A673 (cell line): Measurements from ENCODE around the gene TRPM3. TPM values are rescaled to one million over a fixed set of nuclear protein-coding genes. Genes with fewer than 3 reads are reported as not detected.

Experiments
- BruUV-seq: library from RNA; stranded (reverse); fragments of 400-500 nt; replicated peaks from 2 replicates; lab custom pipeline; 2021; lab: Mats Ljungman, UMichigan
- CTCF ChIA-PET: fragments of 300-600 bp; sonication (Branson Sonifier 250); formaldehyde crosslinking; loops from one replicate; lab custom pipeline; 2022; ENCODE audit warnings: antibody characterized with exemption; lab: Charles Lee
- POLR2A ChIA-PET: fragments of 300-600 bp; sonication (Branson Sonifier 250); formaldehyde crosslinking; loops from one replicate; lab custom pipeline; 2022; ENCODE audit warnings: antibody characterized with exemption; ENCODE audit not compliant: low non-redundant PET; lab: Charles Lee
- DNase-seq: peaks from one replicate; pipeline ENCODE4 v3.0.0-alpha.2; 2015; ENCODE audit warnings: low spot score
- H3K27ac ChIP-seq: fragments of 200-600 bp; sonication (generic); 2 replicates; pipeline ENCODE4 v1.5.1; 2016; ENCODE audit warnings: mixed run types, low read depth, mild to moderate bottlenecking, mixed read lengths, antibody characterized with exemption, low read length; ENCODE audit not compliant: poor library complexity, severe bottlenecking
- H3K27me3 ChIP-seq: fragments of 200-600 bp; sonication (generic); replicated peaks from 2 replicates; pipeline ENCODE4 v1.6.1; 2017; ENCODE audit warnings: mixed run types, low read depth, mild to moderate bottlenecking, mixed read lengths, antibody characterized with exemption, low read length; ENCODE audit not compliant: insufficient read depth, poor library complexity
- H3K36me3 ChIP-seq: fragments of 200-600 bp; sonication (generic); 2 replicates; pipeline ENCODE4 v1.6.1; 2016; ENCODE audit warnings: mixed run types, mild to moderate bottlenecking, mixed read lengths, antibody characterized with exemption, low read length; ENCODE audit not compliant: insufficient read depth, poor library complexity, severe bottlenecking
- H3K4me1 ChIP-seq: fragments of 200-600 bp; sonication (generic); 2 replicates; pipeline ENCODE4 v1.6.1; 2017; ENCODE audit warnings: mixed run types, mild to moderate bottlenecking, mixed read lengths, antibody characterized with exemption, low read length; ENCODE audit not compliant: insufficient read depth, poor library complexity, severe bottlenecking
- H3K4me3 ChIP-seq: fragments of 200-600 bp; sonication (generic); 2 replicates; pipeline ENCODE4 v1.5.1; 2016; ENCODE audit warnings: low read depth, mixed run types, mild to moderate bottlenecking, mixed read lengths, low read length; ENCODE audit not compliant: poor library complexity, severe bottlenecking
- H3K9me3 ChIP-seq: fragments of 200-600 bp; sonication (generic); 2 replicates; pipeline ENCODE4 v1.6.1; 2016; ENCODE audit warnings: mixed run types, low read depth, mild to moderate bottlenecking, mixed read lengths, antibody characterized with exemption, low read length; ENCODE audit not compliant: poor library complexity, severe bottlenecking
- EZH2 ChIP-seq: fragments of 200-600 bp; sonication (generic); IDR thresholded peaks from 2 replicates; pipeline ENCODE4 v1.6.1; 2017; ENCODE audit warnings: borderline replicate concordance, low read depth, mild to moderate bottlenecking, mixed read lengths, antibody characterized with exemption, low read length; ENCODE audit not compliant: poor library complexity, severe bottlenecking
- intact Hi-C: fragments of 100-400 bp; cut with micrococcal nuclease; formaldehyde crosslinking; loops from one replicate; pipeline ENCODE4 v1.10.0; 2022; ENCODE audit not compliant: unreplicated experiment
- microRNA-seq: library from miRNA; unstranded; fragments of <30 nt; microRNA quantifications from one replicate; pipeline ENCODE4 v1.2.0, GENCODE V29; 2021
- total RNA-seq: library from RNA; stranded (reverse); gene quantifications from 2 replicates; pipeline ENCODE4 v1.2.3, GENCODE V29; 2021
- TF ChIP-seq, protein P1 (sequence below): fragments of 300-800, 200-600 bp; sonication (generic); conservative IDR thresholded peaks from 2 replicates; pipeline ENCODE4 v1.5.1; 2017; ENCODE audit warnings: low read depth, mild to moderate bottlenecking, antibody characterized with exemption, low read length, moderate library complexity, mixed read lengths

The TRPM3 gene
- total RNA-seq, 1 experiment from 2014 or later, result not detected

DNA sequence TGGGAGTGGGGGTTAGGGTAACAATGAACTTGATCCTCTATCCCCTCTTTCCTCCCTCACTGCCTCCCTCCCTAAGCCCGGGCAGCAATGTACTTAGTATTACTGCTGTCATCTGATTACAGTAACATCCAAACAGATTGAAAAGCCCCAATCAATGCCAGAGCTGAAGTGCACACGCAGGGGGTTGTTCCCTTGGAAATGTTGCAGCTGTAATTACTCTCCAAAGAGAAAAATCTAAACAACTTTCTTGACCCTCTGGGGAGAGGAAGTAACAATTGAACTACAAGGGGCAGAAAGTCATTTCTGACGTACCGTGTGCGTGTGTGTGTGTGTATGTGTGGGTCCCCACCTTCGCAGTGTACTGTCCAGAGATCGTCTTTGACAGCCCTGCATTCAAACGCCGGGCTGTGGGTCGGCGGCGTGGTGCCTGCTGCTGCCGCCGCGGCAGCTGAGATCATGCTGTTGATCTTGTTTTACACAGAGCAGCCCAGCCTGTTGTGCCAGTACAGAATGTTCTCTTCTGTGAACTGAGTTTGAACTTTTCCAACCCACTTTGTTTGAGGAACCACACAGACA, 640.9 kb downstream of the TRPM3 start:
- CTCF ChIA-PET, result no interaction called here
- Histone ChIP-seq H3K9me3 (no peaks in the 10 kb centered on the region), H3K4me1 (no peaks in the 10 kb centered on the region), H3K36me3 (no peaks in the 10 kb centered on the region), H3K4me3 (no peak overlapping the region), H3K27ac (no peak overlapping the region), H3K27me3 (no peaks in the 10 kb centered on the region)
- POLR2A ChIA-PET, result no interaction called here
- no TSS peak for BruUV-seq
- DNase-seq, result no peak
- TF ChIP-seq, protein P1, sequence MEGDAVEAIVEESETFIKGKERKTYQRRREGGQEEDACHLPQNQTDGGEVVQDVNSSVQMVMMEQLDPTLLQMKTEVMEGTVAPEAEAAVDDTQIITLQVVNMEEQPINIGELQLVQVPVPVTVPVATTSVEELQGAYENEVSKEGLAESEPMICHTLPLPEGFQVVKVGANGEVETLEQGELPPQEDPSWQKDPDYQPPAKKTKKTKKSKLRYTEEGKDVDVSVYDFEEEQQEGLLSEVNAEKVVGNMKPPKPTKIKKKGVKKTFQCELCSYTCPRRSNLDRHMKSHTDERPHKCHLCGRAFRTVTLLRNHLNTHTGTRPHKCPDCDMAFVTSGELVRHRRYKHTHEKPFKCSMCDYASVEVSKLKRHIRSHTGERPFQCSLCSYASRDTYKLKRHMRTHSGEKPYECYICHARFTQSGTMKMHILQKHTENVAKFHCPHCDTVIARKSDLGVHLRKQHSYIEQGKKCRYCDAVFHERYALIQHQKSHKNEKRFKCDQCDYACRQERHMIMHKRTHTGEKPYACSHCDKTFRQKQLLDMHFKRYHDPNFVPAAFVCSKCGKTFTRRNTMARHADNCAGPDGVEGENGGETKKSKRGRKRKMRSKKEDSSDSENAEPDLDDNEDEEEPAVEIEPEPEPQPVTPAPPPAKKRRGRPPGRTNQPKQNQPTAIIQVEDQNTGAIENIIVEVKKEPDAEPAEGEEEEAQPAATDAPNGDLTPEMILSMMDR, result no peak
- TF ChIP-seq EZH2, result no peak
- intact Hi-C loops, result loop anchor here (5.0 kb wide), 2 partner anchors 63 to 138 kb away; no protein-coding TSS in a partner anchor

DNA sequence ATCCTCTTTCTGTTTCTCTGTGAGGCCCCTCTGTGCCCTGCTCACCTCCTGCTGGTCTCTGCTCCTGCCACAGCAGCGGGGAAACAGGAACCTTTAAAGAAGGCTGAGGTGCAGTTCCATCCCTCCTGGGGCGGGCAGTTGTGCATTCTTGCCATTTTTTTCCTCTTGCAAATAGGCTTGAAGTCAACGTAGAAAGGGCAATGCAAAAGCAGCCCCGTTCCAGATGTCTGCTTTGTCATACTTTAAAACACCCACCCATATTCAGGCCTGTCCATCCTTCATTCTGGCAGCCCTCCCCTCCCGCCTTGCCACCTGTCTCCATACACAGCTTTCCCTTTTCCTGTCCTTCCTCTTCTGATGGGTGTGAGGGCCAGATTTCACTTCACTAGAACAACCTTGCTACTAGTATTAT, 641.5 kb downstream of the TRPM3 start:
- no peaks in the 10 kb centered on the region for H3K27me3 ChIP-seq
- H3K9me3 ChIP-seq, result no peaks in the 10 kb centered on the region
- H3K27ac ChIP-seq, result no peak overlapping the region
- TF ChIP-seq EZH2, result no peak
- TF ChIP-seq, protein P1, result no peak
- ChIA-PET POLR2A (no interaction called here), CTCF (no interaction called here)
- no peaks in the 10 kb centered on the region for H3K36me3 ChIP-seq
- no TSS peak for BruUV-seq
- H3K4me1 ChIP-seq, result no peaks in the 10 kb centered on the region
- no peak for DNase-seq
- intact Hi-C loops, result loop anchor here (5.0 kb wide), 2 partner anchors 63 to 138 kb away; no protein-coding TSS in a partner anchor
- no peak overlapping the region for H3K4me3 ChIP-seq

Small RNA genes lying within 50 kb of the gene (microRNA-seq; reads per million reads assigned to microRNA genes)
- gene MIR204, result 6.5 reads per million, percentile 21 among the genes with 10 or more reads in this experiment
